HG02870 (cell line): ENCODE measurements around the gene MUC6.

Experiments used
- ATAC-seq: cut with Tn5 transposase; IDR thresholded peaks from one replicate; pipeline ENCODE4 v1.9.1; 2021; ENCODE audit warnings: mild to moderate bottlenecking, moderate library complexity; ENCODE audit not compliant: unreplicated experiment

The MUC6 gene

DNA sequence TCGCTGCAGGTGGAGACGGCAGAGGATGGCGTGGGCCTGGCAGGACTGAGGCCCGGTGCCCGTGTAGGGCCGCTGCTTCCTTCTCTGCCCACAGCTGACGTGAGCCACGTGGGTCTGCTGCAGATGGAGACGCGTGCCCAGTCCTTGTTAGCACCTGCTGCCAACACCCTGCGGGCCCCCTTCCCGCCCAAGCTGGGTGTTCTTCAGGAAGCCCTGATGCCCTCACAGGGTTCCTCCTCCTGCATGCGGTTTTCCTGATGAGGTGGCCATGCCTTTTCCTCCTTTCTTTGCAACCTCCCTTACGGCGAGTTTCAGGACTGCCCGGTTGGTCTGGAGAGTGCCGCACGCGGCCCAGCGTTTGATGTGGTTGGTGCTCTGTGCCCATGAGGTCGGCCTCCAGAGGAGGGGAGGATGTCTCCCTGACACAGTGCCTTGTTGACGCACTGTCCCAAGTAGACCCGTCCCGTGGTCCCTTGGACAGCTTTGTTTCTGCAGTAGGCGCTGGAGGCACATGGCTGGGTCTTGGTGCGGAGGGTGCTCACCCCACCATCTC lies 66.1 kb downstream of the MUC6 start:
- no peak for ATAC-seq

DNA sequence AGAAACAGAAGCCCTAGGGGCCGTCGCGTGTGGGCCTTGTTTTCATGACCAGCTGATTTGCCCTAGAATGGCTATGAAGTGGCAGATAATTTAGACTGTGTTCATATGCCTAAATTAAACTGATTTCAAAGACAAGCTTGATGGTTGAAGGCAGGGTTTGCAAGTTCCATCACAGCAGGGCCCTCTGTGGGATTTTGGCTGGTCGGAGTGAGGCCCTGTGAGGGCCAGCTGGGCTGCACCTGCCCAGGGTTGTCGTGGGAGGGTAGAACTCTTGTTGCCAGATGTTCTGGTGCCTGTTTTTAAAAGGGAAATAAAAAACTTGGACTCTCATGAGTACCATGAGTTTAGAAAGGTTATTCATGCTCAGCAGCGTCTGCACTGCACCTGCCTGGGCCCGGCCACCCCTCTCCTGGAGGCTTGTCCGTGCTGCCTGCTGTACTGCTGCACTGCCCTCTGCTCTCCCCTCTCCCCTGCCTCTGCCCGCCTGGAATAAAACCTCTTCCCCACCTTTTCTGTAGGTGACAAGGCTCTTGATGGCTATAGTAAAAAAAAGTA lies 66.8 kb downstream of the MUC6 start:
- no peak for ATAC-seq

DNA sequence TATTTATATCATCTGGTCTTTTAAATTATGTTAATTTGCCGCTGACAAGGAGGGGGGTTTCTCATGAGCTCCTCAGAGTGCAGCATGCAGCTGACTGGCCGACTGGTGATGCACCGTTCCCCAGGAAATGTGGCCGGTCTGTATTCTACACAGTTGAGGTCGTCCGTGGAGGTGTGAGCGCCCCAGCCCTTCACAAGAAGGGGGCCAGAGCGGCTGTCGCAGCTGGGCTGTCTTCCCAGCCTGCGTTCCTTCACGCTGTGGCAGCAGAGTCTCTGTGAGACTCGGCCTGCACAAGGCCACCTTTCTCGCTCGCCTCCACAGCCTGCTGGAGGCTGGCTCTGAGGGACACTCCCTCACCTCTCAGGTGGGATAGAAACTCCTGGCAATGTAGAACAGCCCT lies 67.7 kb downstream of the MUC6 start:
- no peak for ATAC-seq

DNA sequence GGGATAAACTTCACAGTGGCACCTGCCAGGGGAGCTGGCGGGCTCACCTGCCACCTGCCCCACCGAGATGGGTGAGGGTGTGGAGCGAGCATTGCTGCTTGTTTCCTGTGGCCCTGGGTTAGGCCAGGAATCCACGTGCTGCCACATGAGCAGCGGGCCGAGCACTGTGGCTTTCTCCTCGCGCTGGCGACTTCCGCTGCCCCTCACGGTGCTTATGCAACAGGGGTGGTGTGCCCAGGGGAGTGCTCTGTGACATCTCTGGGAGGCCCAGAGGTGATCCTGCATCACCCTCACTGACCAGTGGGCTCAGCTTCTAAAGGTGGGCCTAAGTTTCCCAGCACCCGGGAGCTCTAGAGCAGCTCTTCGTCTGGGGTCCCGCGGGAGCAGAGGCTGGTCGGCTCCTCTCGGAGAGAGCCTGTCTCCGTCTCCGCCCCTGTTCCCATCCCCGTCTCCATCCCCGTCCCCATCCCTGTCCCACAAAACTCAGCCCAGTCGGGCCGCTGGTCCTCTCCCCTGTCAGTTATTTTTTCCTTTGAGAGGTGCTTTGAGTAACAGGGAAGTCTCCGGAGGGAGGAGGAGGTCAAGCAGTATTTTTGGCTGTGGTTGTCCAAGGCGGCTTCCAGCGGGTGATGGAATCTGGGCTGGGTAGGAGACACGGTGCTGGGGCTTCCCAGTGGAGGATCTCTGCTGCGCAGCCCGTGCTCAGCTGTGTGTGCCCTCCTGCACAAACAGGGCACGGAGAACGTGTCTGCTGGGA lies 68.3 kb downstream of the MUC6 start:
- no peak for ATAC-seq

DNA sequence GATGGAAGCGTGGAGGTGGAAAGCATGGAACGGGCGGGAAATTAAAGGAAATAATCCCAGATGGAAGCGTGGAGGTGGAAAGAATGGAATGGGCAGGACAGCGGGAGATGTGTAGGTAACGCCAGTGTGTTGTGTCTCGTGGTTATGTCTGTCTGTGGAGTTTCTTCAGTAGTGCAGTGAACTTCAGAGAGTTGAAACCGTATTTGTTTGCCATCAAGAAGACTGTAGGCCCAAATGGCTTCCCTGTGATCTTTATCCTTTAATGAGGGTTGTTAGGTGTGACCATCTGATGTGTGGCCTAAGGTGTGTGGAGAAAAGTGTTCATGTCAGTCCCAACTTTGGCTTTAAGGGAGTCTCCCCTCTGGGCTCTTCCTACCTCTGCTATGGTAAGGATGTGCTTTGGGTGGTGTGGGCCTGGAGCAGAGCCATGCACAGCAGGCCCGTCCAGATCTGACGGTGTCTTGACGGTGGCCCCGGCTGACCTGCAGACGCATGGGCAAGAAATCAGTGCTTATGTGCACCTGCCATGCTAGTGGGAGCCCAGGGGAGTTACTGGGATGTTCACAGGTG lies 71.2 kb downstream of the MUC6 start:
- no peak for ATAC-seq

- no peak for ATAC-seq
These were observed 72.7 kb downstream of the MUC6 start for GRCh38 chr11:963852-964251.
